ENCODE measurements around the gene RIPK1. TPM values are rescaled to one million over a fixed set of nuclear protein-coding genes. Genes with fewer than 3 reads are reported as not detected.
"Not testable (repeated sequence)": the region's sequence is repeated elsewhere in the genome, so short reads cannot be mapped to it uniquely, and the experiment has no call there.

The RIPK1 gene
- total RNA-seq, 4 donors from 2014 or later, result 38.5 to 48.7 (median 40.8) TPM

DNA sequence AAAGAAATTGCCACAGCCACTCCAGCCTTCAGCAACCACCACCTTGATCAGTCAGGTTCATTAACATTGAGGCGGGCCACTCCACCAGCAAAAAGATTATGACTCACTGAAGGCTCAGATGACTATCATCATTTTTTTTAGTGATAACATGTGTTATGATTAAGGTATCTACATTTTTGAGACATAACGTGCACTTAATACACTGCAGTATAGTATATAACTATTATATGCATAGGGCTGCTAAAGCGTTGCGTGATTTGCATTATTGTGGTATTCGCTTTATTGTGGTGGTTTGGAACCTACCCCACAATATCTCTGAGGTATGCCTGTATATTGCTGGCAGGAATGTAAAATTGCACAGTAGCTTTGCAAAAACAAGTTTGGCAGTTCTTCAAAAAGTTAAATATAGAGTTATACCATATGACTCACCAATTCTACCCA is 6.8 kb upstream of the RIPK1 start:
- no peak for DNase-seq

DNA sequence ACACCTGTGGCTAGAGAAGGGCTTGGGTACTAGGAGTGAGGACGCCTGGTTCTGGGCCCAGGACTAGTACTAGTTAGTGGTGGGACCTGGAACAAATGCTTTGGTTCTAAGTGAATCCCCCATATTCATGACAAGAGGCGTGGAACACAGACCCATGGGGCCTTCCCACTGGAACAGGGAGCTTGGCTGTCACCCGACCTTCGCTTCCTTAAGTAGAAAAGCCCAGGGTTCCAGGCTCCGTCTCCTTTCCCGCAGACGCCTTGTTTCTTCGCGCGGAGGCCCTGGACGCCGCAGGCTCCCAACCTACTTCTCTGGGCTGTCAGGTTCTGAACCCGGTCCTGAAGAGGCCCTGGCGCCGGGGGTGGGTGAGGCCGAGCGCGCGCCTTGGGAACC is 5.0 kb upstream of the RIPK1 start:
- Histone ChIP-seq H3K4me1 (peaks cover 0 to 14% (median 0%) of the 10 kb centered on the region in 4 donors), H3K27ac (peak overlapping the region; percentile 88 to 98 (median 92)), H3K4me3 (peak overlapping the region; percentile 56 to 79 (median 74))
- H3K36me3 ChIP-seq, DNase-seq, H3K27me3 ChIP-seq, H3K9me3 ChIP-seq: not testable (repeated sequence)

More for the DNA sequence above, 6.8 kb upstream of the RIPK1 start:
- H3K9me3 ChIP-seq, result no peaks in the 10 kb centered on the region
- TF ChIP-seq POLR2A (IDR thresholded peaks at IDR 0.05) (no peak), CTCF (IDR thresholded peaks at IDR 0.05) (no peak)
- H3K4me1 ChIP-seq, result peaks cover 0 to 5% (median 0%) of the 10 kb centered on the region in 4 donors
- H3K27ac ChIP-seq, result no peak overlapping the region
- H3K27me3 ChIP-seq, result no peaks in the 10 kb centered on the region
- no peaks in the 10 kb centered on the region for H3K36me3 ChIP-seq
- no peak overlapping the region for H3K4me3 ChIP-seq

DNA sequence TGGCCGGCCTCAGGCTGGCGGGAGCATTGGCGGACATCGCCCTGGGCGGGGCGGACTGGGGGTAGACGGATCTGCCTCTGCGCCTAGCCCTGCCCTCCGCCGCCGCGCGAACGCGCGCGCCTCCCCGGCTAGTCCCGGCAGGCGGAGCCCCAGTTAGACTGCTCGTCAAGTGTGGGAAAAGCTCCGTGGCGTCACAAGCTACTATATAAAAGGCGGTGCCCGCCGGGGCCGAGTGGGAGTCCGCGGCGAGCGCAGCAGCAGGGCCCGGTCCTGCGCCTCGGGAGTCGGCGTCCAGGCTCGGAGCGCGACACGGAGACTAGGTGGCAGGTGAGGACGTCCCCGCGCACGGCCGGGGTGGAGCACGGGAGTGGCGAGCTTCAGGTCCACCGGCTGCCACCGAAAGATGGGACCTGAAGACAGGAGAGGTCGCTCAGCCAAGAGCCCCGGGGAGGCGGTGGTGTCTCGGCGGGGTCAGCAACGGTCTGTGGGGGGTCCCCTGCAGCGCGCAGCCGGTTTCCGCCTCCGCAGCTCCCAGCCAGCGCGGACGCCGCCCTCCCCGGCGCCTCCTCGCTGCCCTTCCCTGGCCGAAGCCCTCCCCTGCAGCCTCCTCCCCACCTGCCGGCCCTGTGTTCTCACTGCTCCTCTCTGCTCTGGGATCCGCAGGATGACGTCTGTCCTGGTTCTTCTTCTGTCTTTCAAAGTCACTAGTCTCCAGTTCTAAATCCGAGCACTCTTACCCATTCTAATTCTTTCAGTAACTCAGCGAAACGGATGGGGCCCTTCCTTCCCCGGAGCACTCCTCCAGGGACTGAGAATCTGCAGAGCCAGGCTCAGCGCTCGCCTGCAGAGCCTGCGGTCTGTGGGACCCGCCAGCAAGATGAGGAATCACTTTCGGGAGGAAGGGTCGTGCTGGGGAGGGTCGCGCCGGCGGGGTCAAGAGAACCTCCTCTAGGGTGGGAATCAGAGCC is 4.3 kb upstream of the RIPK1 start:
- no peaks in the 10 kb centered on the region for H3K9me3 ChIP-seq
- no peaks in the 10 kb centered on the region for H3K36me3 ChIP-seq
- H3K4me3 ChIP-seq, result peak overlapping the region; percentile 56 to 79 (median 74)
- peaks cover 0 to 14% (median 0%) of the 10 kb centered on the region in 4 donors for H3K4me1 ChIP-seq
- peak overlapping the region; percentile 88 to 98 (median 92) for H3K27ac ChIP-seq
- TF ChIP-seq CTCF (IDR thresholded peaks at IDR 0.05) (peak in 3 of 6 experiments; percentile 17 to 27 (median 24)), POLR2A (IDR thresholded peaks at IDR 0.05) (peak; percentile 99 to 100)
- no peaks in the 10 kb centered on the region for H3K27me3 ChIP-seq
- DNase-seq, result peak; percentile 88 to 98 (median 98)

DNA sequence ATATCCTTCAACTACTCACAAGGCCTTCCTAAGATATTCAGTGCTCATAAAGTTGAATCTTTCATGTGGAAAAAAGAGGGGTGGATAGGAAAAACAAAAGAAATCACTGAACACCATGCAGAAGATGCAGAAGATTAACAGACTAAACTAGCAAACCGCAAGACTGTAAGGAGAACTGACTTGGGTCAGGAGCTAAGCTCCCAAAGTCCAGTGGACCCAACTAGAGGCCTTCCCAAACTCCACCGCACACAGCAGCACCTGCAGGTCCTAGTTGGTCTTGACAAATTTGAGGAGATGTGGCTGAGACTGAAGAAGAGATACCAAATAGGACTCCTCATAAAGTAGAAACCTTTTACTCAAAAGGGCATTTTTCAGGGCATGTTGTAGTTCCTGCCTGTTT is 3.3 kb downstream of the RIPK1 start:
- H3K4me1 ChIP-seq, result peaks cover 0 to 35% (median 0%) of the 10 kb centered on the region in 4 donors
- no peak for TF ChIP-seq CTCF (IDR thresholded peaks at IDR 0.05)
- no peak for TF ChIP-seq POLR2A (IDR thresholded peaks at IDR 0.05)

GRCh38 chr6:3072798-3073197 is 4.5 kb downstream of the RIPK1 start:
- no peaks in the 10 kb centered on the region for H3K9me3 ChIP-seq
- no peak for TF ChIP-seq POLR2A (IDR thresholded peaks at IDR 0.05)
- TF ChIP-seq CTCF (IDR thresholded peaks at IDR 0.05), result no peak
- H3K36me3 ChIP-seq, result peaks cover 0 to 14% (median 0%) of the 10 kb centered on the region in 3 donors
- H3K27me3 ChIP-seq, result no peaks in the 10 kb centered on the region
- H3K4me1 ChIP-seq, result peaks cover 0 to 27% (median 0%) of the 10 kb centered on the region in 4 donors
- H3K4me3 ChIP-seq, result no peak overlapping the region
- DNase-seq, result no peak
- no peak overlapping the region for H3K27ac ChIP-seq

More for the DNA sequence above, 3.3 kb downstream of the RIPK1 start:
- H3K9me3 ChIP-seq, result no peaks in the 10 kb centered on the region
- peaks cover 0 to 4% (median 0%) of the 10 kb centered on the region in 3 donors for H3K36me3 ChIP-seq
- no peak for DNase-seq
- H3K4me3 ChIP-seq, result no peak overlapping the region
- H3K27ac ChIP-seq, result no peak overlapping the region
- no peaks in the 10 kb centered on the region for H3K27me3 ChIP-seq

DNA sequence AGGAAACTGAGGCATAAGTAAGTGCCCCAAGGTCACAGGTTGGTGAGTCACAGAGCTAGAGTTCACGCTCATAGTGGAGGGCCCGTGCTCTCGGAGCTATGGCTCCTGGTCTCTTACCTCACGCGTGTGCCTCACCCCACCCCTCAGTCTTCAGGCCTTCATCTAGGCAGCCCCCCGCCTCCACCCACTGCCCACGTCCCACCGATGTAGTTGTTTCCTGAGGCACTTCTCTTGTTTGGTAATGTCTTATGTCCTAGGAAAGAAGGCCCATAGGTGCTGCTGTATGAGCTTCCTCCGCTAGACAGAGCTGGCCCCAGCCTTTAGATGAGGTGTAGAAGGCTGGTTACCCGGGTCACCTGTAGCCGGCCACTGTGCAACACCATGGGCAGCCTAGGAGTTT is 5.1 kb downstream of the RIPK1 start:
- Histone ChIP-seq H3K27ac (no peak overlapping the region), H3K27me3 (no peaks in the 10 kb centered on the region), H3K9me3 (no peaks in the 10 kb centered on the region), H3K4me3 (no peak overlapping the region), H3K4me1 (peaks cover 0 to 26% (median 0%) of the 10 kb centered on the region in 4 donors), H3K36me3 (peaks cover 0 to 20% (median 0%) of the 10 kb centered on the region in 3 donors)
- no peak for TF ChIP-seq POLR2A (IDR thresholded peaks at IDR 0.05)
- TF ChIP-seq CTCF (IDR thresholded peaks at IDR 0.05), result no peak
- no peak for DNase-seq
